Naive B cell (primary cell): ENCODE data around the gene FRK. TPM values are rescaled to one million over a fixed set of nuclear protein-coding genes. Genes with fewer than 3 reads are reported as not detected.
"Not testable (repeated sequence)": the region's sequence is repeated elsewhere in the genome, so short reads cannot be mapped to it uniquely, and the experiment has no call there.

Source experiments
- ATAC-seq, 2 donors: fragments of 150-1000 bp; cut with Tn5 transposase; 2 replicates each; pipeline ENCODE4 v1.10.0; 2021; ENCODE audit warnings: low read depth in 2 of 2, mild to moderate bottlenecking in 2 of 2, moderate library complexity in 2 of 2
- DNase-seq: peaks from one replicate; pipeline ENCODE4 v3.0.0; 2022
- H3K27ac Mint-ChIP-seq, 6 donors: one replicate each; pipeline ENCODE4 v1.8.0; 2020 to 2022; ENCODE audit warnings: mild to moderate bottlenecking in 6 of 6, mixed read lengths in 6 of 6, moderate library complexity in 5 of 6, inconsistent platforms in 2 of 6
- H3K27me3 Mint-ChIP-seq, 3 donors: one replicate each; pipeline ENCODE4 v1.8.0; 2021 to 2022; ENCODE audit warnings: mixed read lengths in 3 of 3, mild to moderate bottlenecking in 1 of 3
- H3K36me3 Mint-ChIP-seq, 2 donors: one replicate each; pipeline ENCODE4 v1.8.0; 2020 to 2022; ENCODE audit warnings: mixed read lengths in 2 of 2, inconsistent platforms in 1 of 2, mild to moderate bottlenecking in 1 of 2
- H3K4me1 Mint-ChIP-seq, 3 donors: one replicate each; pipeline ENCODE4 v1.8.0; 2020 to 2022; ENCODE audit warnings: mixed read lengths in 3 of 3, inconsistent platforms in 1 of 3, mild to moderate bottlenecking in 1 of 3, moderate library complexity in 1 of 3
- H3K4me3 Mint-ChIP-seq, 8 donors: one replicate each; pipeline ENCODE4 v1.8.0; 2020 to 2022; ENCODE audit warnings: mild to moderate bottlenecking in 8 of 8, mixed read lengths in 8 of 8, moderate library complexity in 8 of 8, inconsistent platforms in 2 of 8
- H3K9me3 Mint-ChIP-seq, 7 donors: one replicate each; pipeline ENCODE4 v1.8.0; 2020 to 2022; ENCODE audit warnings: mixed read lengths in 7 of 7, mild to moderate bottlenecking in 5 of 7, inconsistent platforms in 2 of 7, moderate library complexity in 1 of 7
- polyA plus RNA-seq, 6 donors: library from polyadenylated mRNA; unstranded; fragments of 300-500 nt; fragmentation: Illumina TruSeq; gene quantifications; one replicate each; pipeline ENCODE4 v1.2.3, GENCODE V29; 2021; ENCODE audit warnings: low read depth in 6 of 6

The FRK gene
- polyA plus RNA-seq, 6 donors from 2014 or later, result not detected

- H3K27me3 Mint-ChIP-seq, result peaks cover 0 to 7% (median 5%) of the 10 kb centered on the region in 3 donors
- H3K4me1 Mint-ChIP-seq, result no peaks in the 10 kb centered on the region
- no peak for DNase-seq
- ATAC-seq, result no peak
- H3K9me3 Mint-ChIP-seq, result peaks cover 0 to 14% (median 2%) of the 10 kb centered on the region in 7 donors
- no peak overlapping the region for H3K27ac Mint-ChIP-seq
- no peak overlapping the region for H3K4me3 Mint-ChIP-seq
- H3K36me3 Mint-ChIP-seq, result no peaks in the 10 kb centered on the region
Measured at GRCh38 chr6:115934145-115934544, 126.5 kb downstream of the FRK start.

- no peak overlapping the region for H3K4me3 Mint-ChIP-seq
- no peaks in the 10 kb centered on the region for H3K4me1 Mint-ChIP-seq
- no peak for DNase-seq
- H3K36me3 Mint-ChIP-seq, result no peaks in the 10 kb centered on the region
- H3K27ac Mint-ChIP-seq, result no peak overlapping the region
- H3K27me3 Mint-ChIP-seq, result peaks cover 0 to 11% (median 4%) of the 10 kb centered on the region in 3 donors
- peaks cover 0 to 7% (median 0%) of the 10 kb centered on the region in 7 donors for H3K9me3 Mint-ChIP-seq
- no peak for ATAC-seq
Measured at GRCh38 chr6:115932481-115932880, 128.2 kb downstream of the FRK start.

- H3K4me3 Mint-ChIP-seq, H3K4me1 Mint-ChIP-seq, H3K36me3 Mint-ChIP-seq, H3K27ac Mint-ChIP-seq, DNase-seq, H3K9me3 Mint-ChIP-seq, ATAC-seq: not testable (repeated sequence)
- peaks cover 0 to 16% (median 10%) of the 10 kb centered on the region in 3 donors for H3K27me3 Mint-ChIP-seq
Measured at GRCh38 chr6:115928000-115928399, 132.7 kb downstream of the FRK start.

- H3K4me3 Mint-ChIP-seq, result no peak overlapping the region
- peaks cover 0 to 3% (median 0%) of the 10 kb centered on the region in 7 donors for H3K9me3 Mint-ChIP-seq
- DNase-seq (no peak), ATAC-seq (no peak)
- H3K27ac Mint-ChIP-seq, result no peak overlapping the region
- H3K4me1 Mint-ChIP-seq, result no peaks in the 10 kb centered on the region
- peaks cover 0 to 12% (median 6%) of the 10 kb centered on the region in 3 donors for H3K27me3 Mint-ChIP-seq
- H3K36me3 Mint-ChIP-seq, result no peaks in the 10 kb centered on the region
Measured at GRCh38 chr6:115922971-115923370, 137.7 kb downstream of the FRK start.

GRCh38 chr6:115914098-115914497 is 146.6 kb downstream of the FRK start:
- H3K9me3 Mint-ChIP-seq, result peaks cover 0 to 3% (median 0%) of the 10 kb centered on the region in 7 donors
- peaks cover 5 to 33% (median 31%) of the 10 kb centered on the region in 3 donors for H3K27me3 Mint-ChIP-seq
- no peaks in the 10 kb centered on the region for H3K4me1 Mint-ChIP-seq
- no peak for ATAC-seq
- H3K36me3 Mint-ChIP-seq, result no peaks in the 10 kb centered on the region
- no peak for DNase-seq
- no peak overlapping the region for H3K27ac Mint-ChIP-seq
- no peak overlapping the region for H3K4me3 Mint-ChIP-seq

GRCh38 chr6:115909923-115910546 is 150.7 kb downstream of the FRK start:
- ATAC-seq, result no peak
- H3K27ac Mint-ChIP-seq, result no peak overlapping the region
- H3K4me1 Mint-ChIP-seq, result no peaks in the 10 kb centered on the region

GRCh38 chr6:115908906-115909559 is 151.7 kb downstream of the FRK start:
- H3K4me1 Mint-ChIP-seq, result no peaks in the 10 kb centered on the region
- H3K4me3 Mint-ChIP-seq, result no peak overlapping the region
- H3K36me3 Mint-ChIP-seq, result no peaks in the 10 kb centered on the region
- ATAC-seq, result no peak
- peaks cover 5 to 24% (median 18%) of the 10 kb centered on the region in 3 donors for H3K27me3 Mint-ChIP-seq
- H3K9me3 Mint-ChIP-seq, result peaks cover 0 to 3% (median 0%) of the 10 kb centered on the region in 7 donors
- no peak for DNase-seq
- no peak overlapping the region for H3K27ac Mint-ChIP-seq

More at GRCh38 chr6:115909923-115910546, 150.7 kb downstream of the FRK start:
- H3K36me3 Mint-ChIP-seq, result no peaks in the 10 kb centered on the region
- H3K4me3 Mint-ChIP-seq, result no peak overlapping the region
- peaks cover 0 to 3% (median 0%) of the 10 kb centered on the region in 7 donors for H3K9me3 Mint-ChIP-seq
- H3K27me3 Mint-ChIP-seq, result peaks cover 5 to 28% (median 18%) of the 10 kb centered on the region in 3 donors
- no peak for DNase-seq

- H3K27me3 Mint-ChIP-seq, result peaks cover 5 to 8% (median 8%) of the 10 kb centered on the region in 3 donors
- no peaks in the 10 kb centered on the region for H3K36me3 Mint-ChIP-seq
- no peak overlapping the region for H3K27ac Mint-ChIP-seq
Measured at GRCh38 chr6:115905471-115905870, 155.2 kb downstream of the FRK start.

GRCh38 chr6:115902436-115902835 is 158.3 kb downstream of the FRK start:
- no peaks in the 10 kb centered on the region for H3K36me3 Mint-ChIP-seq
- H3K27ac Mint-ChIP-seq, result no peak overlapping the region

More at GRCh38 chr6:115905471-115905870, 155.2 kb downstream of the FRK start:
- Mint-ChIP-seq H3K9me3 (peaks cover 0 to 4% (median 2%) of the 10 kb centered on the region in 7 donors), H3K4me3 (no peak overlapping the region), H3K4me1 (no peaks in the 10 kb centered on the region)
- DNase-seq (no peak), ATAC-seq (no peak)

GRCh38 chr6:115901896-115902295 is 158.8 kb downstream of the FRK start:
- Mint-ChIP-seq H3K9me3 (peaks cover 0 to 5% (median 2%) of the 10 kb centered on the region in 7 donors), H3K4me3 (no peak overlapping the region), H3K36me3 (no peaks in the 10 kb centered on the region), H3K27me3 (peaks cover 0 to 8% (median 5%) of the 10 kb centered on the region in 3 donors), H3K4me1 (no peaks in the 10 kb centered on the region), H3K27ac (no peak overlapping the region)
- no peak for DNase-seq
- ATAC-seq, result no peak

More at GRCh38 chr6:115902436-115902835, 158.3 kb downstream of the FRK start:
- Mint-ChIP-seq H3K27me3 (peaks cover 0 to 8% (median 5%) of the 10 kb centered on the region in 3 donors), H3K4me1 (no peaks in the 10 kb centered on the region), H3K9me3 (peaks cover 0 to 5% (median 2%) of the 10 kb centered on the region in 7 donors), H3K4me3 (no peak overlapping the region)
- DNase-seq (no peak), ATAC-seq (no peak)

- DNase-seq (no peak), ATAC-seq (no peak)
- Mint-ChIP-seq H3K9me3 (peaks cover 0 to 5% (median 2%) of the 10 kb centered on the region in 7 donors), H3K4me3 (no peak overlapping the region), H3K4me1 (no peaks in the 10 kb centered on the region), H3K27ac (no peak overlapping the region), H3K36me3 (no peaks in the 10 kb centered on the region), H3K27me3 (peaks cover 0 to 7% (median 5%) of the 10 kb centered on the region in 3 donors)
Measured at GRCh38 chr6:115899730-115900282, 160.9 kb downstream of the FRK start.

GRCh38 chr6:115898246-115898645 is 162.4 kb downstream of the FRK start:
- Mint-ChIP-seq H3K4me3 (no peak overlapping the region), H3K27ac (no peak overlapping the region), H3K4me1 (no peaks in the 10 kb centered on the region), H3K36me3 (no peaks in the 10 kb centered on the region), H3K27me3 (peaks cover 0 to 7% (median 5%) of the 10 kb centered on the region in 3 donors), H3K9me3 (peaks cover 0 to 5% (median 2%) of the 10 kb centered on the region in 7 donors)
- DNase-seq, result no peak
- no peak for ATAC-seq

GRCh38 chr6:115896538-115897129 is 164.1 kb downstream of the FRK start:
- ATAC-seq (no peak), DNase-seq (no peak)
- no peaks in the 10 kb centered on the region for H3K4me1 Mint-ChIP-seq

More at GRCh38 chr6:115896538-115897129, 164.1 kb downstream of the FRK start:
- peaks cover 0 to 4% (median 0%) of the 10 kb centered on the region in 3 donors for H3K27me3 Mint-ChIP-seq
- no peak overlapping the region for H3K27ac Mint-ChIP-seq
- H3K4me3 Mint-ChIP-seq, result no peak overlapping the region
- peaks cover 0 to 5% (median 0%) of the 10 kb centered on the region in 7 donors for H3K9me3 Mint-ChIP-seq
- no peaks in the 10 kb centered on the region for H3K36me3 Mint-ChIP-seq
